ENCODE measurements around the gene SPNS3. TPM values are rescaled to one million over a fixed set of nuclear protein-coding genes. Genes with fewer than 3 reads are reported as not detected.
A peak's percentile ranks its signal among the peaks of the same experiment; 100 is the strongest.

The SPNS3 gene
- total and polyA plus RNA-seq, 2 donors from 2014 or later = 1.4 to 3.7 TPM

- Histone ChIP-seq H3K4me3 (ENCODE audit: low read length in 3 of 3) (no peak overlapping the region), H3K27ac (ENCODE audit: low read depth in 2 of 2, low read length in 2 of 2) (peak overlapping the region in 1 of 2 donors; percentile 13), H3K9ac (ENCODE audit: low read length in 3 of 3) (peak overlapping the region in 1 of 3 donors; percentile 15)
Observed at GRCh38 chr17:4506892-4507291, 73.2 kb downstream of the SPNS3 start.

GRCh38 chr17:4507361-4508111 lies 73.8 kb downstream of the SPNS3 start:
- TF ChIP-seq CTCF (IDR thresholded peaks at IDR 0.05; ENCODE audit: borderline replicate concordance, extremely low read depth, insufficient read depth) = no peak
- no peak for DNase-seq
- intact Hi-C loops (cut with DNase I) = no loop called here
- H3K9me3 ChIP-seq (ENCODE audit: control insufficient read depth in 2 of 3, insufficient read depth in 1 of 3, low read length in 3 of 3) = no peaks in the 10 kb centered on the region
- FAIRE-seq = no peak
- no peak overlapping the region for H3K9ac ChIP-seq (ENCODE audit: low read length in 3 of 3)
- no peak overlapping the region for H3K4me3 ChIP-seq (ENCODE audit: low read length in 3 of 3)
- peaks cover 0 to 44% (median 33%) of the 10 kb centered on the region in 3 donors for H3K4me1 ChIP-seq (ENCODE audit: control insufficient read depth in 2 of 3, insufficient read depth in 2 of 3, low read depth in 1 of 3, low read length in 3 of 3)
- H3K36me3 ChIP-seq (ENCODE audit: control insufficient read depth in 2 of 3, insufficient read depth in 3 of 3, low read length in 3 of 3) = no peaks in the 10 kb centered on the region
- H3K27ac ChIP-seq (ENCODE audit: low read depth in 2 of 2, low read length in 2 of 2) = peak overlapping the region; percentile 9 to 28
- no peaks in the 10 kb centered on the region for H3K27me3 ChIP-seq (ENCODE audit: control insufficient read depth, insufficient read depth, low read length)

More at GRCh38 chr17:4506892-4507291, 73.2 kb downstream of the SPNS3 start:
- intact Hi-C loops (cut with DNase I) = no loop called here
- no peak for FAIRE-seq
- Histone ChIP-seq H3K9me3 (ENCODE audit: control insufficient read depth in 2 of 3, insufficient read depth in 1 of 3, low read length in 3 of 3) (no peaks in the 10 kb centered on the region), H3K36me3 (ENCODE audit: control insufficient read depth in 2 of 3, insufficient read depth in 3 of 3, low read length in 3 of 3) (no peaks in the 10 kb centered on the region), H3K4me1 (ENCODE audit: control insufficient read depth in 2 of 3, insufficient read depth in 2 of 3, low read depth in 1 of 3, low read length in 3 of 3) (peaks cover 0 to 44% (median 33%) of the 10 kb centered on the region in 3 donors), H3K27me3 (ENCODE audit: control insufficient read depth, insufficient read depth, low read length) (no peaks in the 10 kb centered on the region)
- TF ChIP-seq CTCF (IDR thresholded peaks at IDR 0.05; ENCODE audit: borderline replicate concordance, extremely low read depth, insufficient read depth) = no peak
- no peak for DNase-seq

GRCh38 chr17:4508207-4508606 lies 74.5 kb downstream of the SPNS3 start:
- Histone ChIP-seq H3K27me3 (ENCODE audit: control insufficient read depth, insufficient read depth, low read length) (no peaks in the 10 kb centered on the region), H3K9ac (ENCODE audit: low read length in 3 of 3) (no peak overlapping the region), H3K9me3 (ENCODE audit: control insufficient read depth in 2 of 3, insufficient read depth in 1 of 3, low read length in 3 of 3) (no peaks in the 10 kb centered on the region), H3K4me1 (ENCODE audit: control insufficient read depth in 2 of 3, insufficient read depth in 2 of 3, low read depth in 1 of 3, low read length in 3 of 3) (peaks cover 0 to 44% (median 33%) of the 10 kb centered on the region in 3 donors), H3K36me3 (ENCODE audit: control insufficient read depth in 2 of 3, insufficient read depth in 3 of 3, low read length in 3 of 3) (no peaks in the 10 kb centered on the region), H3K4me3 (ENCODE audit: low read length in 3 of 3) (no peak overlapping the region), H3K27ac (ENCODE audit: low read depth in 2 of 2, low read length in 2 of 2) (peak overlapping the region in 1 of 2 donors; percentile 24)
- DNase-seq (no peak), FAIRE-seq (no peak)
- TF ChIP-seq CTCF (IDR thresholded peaks at IDR 0.05; ENCODE audit: borderline replicate concordance, extremely low read depth, insufficient read depth) = no peak
- intact Hi-C loops (cut with DNase I) = no loop called here
